Panc1 (cell line): ENCODE measurements around the gene DGKD. TPM values are rescaled to one million over a fixed set of nuclear protein-coding genes. Genes with fewer than 3 reads are reported as not detected.

Experiments used
- ATAC-seq: fragments of 200-7000 bp; cut with Tn5 transposase; 2 replicates; pipeline ENCODE4 v1.9.1; 2020; ENCODE audit warnings: mild to moderate bottlenecking, moderate library complexity
- BruUV-seq: library from RNA; stranded (reverse); fragments of 400-500 nt; replicated peaks from 2 replicates; lab custom pipeline; 2021; lab: Mats Ljungman, UMichigan
- CTCF ChIA-PET: fragments of 300-600 bp; sonication (Branson Sonifier 250); formaldehyde crosslinking; loops from one replicate; lab custom pipeline; 2022; ENCODE audit warnings: antibody characterized with exemption; lab: Charles Lee
- POLR2A ChIA-PET: fragments of 300-600 bp; sonication (Branson Sonifier 250); formaldehyde crosslinking; loops from one replicate; lab custom pipeline; 2022; ENCODE audit warnings: antibody characterized with exemption; lab: Charles Lee
- DNase-seq: peaks from one replicate; pipeline ENCODE4 v3.0.0-alpha.2; 2010; ENCODE audit warnings: low read depth, low spot score
- H3K27ac ChIP-seq: 2 replicates; pipeline ENCODE4 v1.5.1; 2011; ENCODE audit warnings: mild to moderate bottlenecking, low read length, inconsistent platforms
- H3K27me3 ChIP-seq: fragments of 200-500 bp; sonication (Bioruptor generic); 2 replicates; pipeline ENCODE4 v1.6.0; 2014; ENCODE audit warnings: low read length, inconsistent platforms; ENCODE audit not compliant: control insufficient read depth, insufficient read depth
- H3K36me3 ChIP-seq: fragments of 200-500 bp; sonication (Bioruptor generic); 2 replicates; pipeline ENCODE4 v1.5.1; 2014; ENCODE audit warnings: inconsistent platforms, mild to moderate bottlenecking, low read length, moderate library complexity; ENCODE audit not compliant: control insufficient read depth, insufficient read depth
- H3K4me1 ChIP-seq: 2 replicates; pipeline ENCODE4 v1.5.1; 2011; ENCODE audit warnings: inconsistent platforms, mild to moderate bottlenecking, low read length, moderate library complexity; ENCODE audit not compliant: control insufficient read depth, insufficient read depth
- H3K4me3 ChIP-seq, 2 experiments: 2 replicates each; pipeline ENCODE4 v1.5.1; 2011 to 2012; ENCODE audit warnings: low read depth in 2 of 2, low read length in 2 of 2, mild to moderate bottlenecking in 2 of 2, inconsistent platforms in 1 of 2, moderate library complexity in 1 of 2
- H3K9me3 ChIP-seq: fragments of 200-500 bp; sonication (Bioruptor generic); 2 replicates; pipeline ENCODE4 v1.5.1; 2014; ENCODE audit warnings: low read depth, mild to moderate bottlenecking, inconsistent platforms, low read length, moderate library complexity; ENCODE audit not compliant: control insufficient read depth, insufficient read depth
- CTCF ChIP-seq: fragments of 450-650 bp; IDR thresholded peaks from 2 replicates; pipeline ENCODE4 v1.5.1; 2017; ENCODE audit warnings: mild to moderate bottlenecking
- POLR2AphosphoS5 ChIP-seq: IDR thresholded peaks from 2 replicates; pipeline ENCODE4 v1.6.1; 2012; ENCODE audit warnings: mild to moderate bottlenecking, low read depth, low read length, moderate library complexity
- REST ChIP-seq, 2 experiments: IDR thresholded peaks; 2 replicates each; pipeline ENCODE4 v1.6.1; 2011 to 2012; ENCODE audit warnings: low read depth in 2 of 2, control low read depth in 1 of 2, low read length in 1 of 2, mild to moderate bottlenecking in 1 of 2, moderate library complexity in 1 of 2; ENCODE audit not compliant: insufficient read depth in 1 of 2
- SIN3A ChIP-seq: IDR thresholded peaks from 2 replicates; pipeline ENCODE4 v1.6.1; 2012; ENCODE audit warnings: low read depth, mild to moderate bottlenecking, low read length, moderate library complexity, borderline replicate concordance; ENCODE audit not compliant: insufficient read depth
- TCF7L2 ChIP-seq: IDR thresholded peaks from 2 replicates; pipeline ENCODE4 v1.6.1; 2011; ENCODE audit warnings: mild to moderate bottlenecking, low read depth, low read length, inconsistent platforms
- in situ Hi-C: cut with HindIII; loops from 2 replicates; pipeline ENCODE4 v1.10.0; 2016; ENCODE audit warnings: low sequenced_read_pairs, low pct_unique_long_range_greater_than_20kb
- intact Hi-C: fragments of 100-400 bp; cut with micrococcal nuclease; formaldehyde crosslinking; loops from one replicate; pipeline ENCODE4 v1.10.0; 2022; ENCODE audit not compliant: unreplicated experiment
- total RNA-seq: library from RNA; stranded (reverse); gene quantifications from one replicate; pipeline ENCODE4 v1.2.1, GENCODE V29; 2021; ENCODE audit not compliant: unreplicated experiment

Gene DGKD
- total RNA-seq, 1 experiment from 2014 or later, result 89.0 TPM

GRCh38 chr2:233380132-233380895 lies 26.0 kb downstream of the DGKD start:
- ChIA-PET POLR2A (no interaction called here), CTCF (no interaction called here)
- Histone ChIP-seq H3K27me3 (no peaks in the 10 kb centered on the region), H3K4me3 (no peak overlapping the region), H3K36me3 (no peaks in the 10 kb centered on the region), H3K9me3 (no peaks in the 10 kb centered on the region), H3K27ac (no peak overlapping the region), H3K4me1 (peaks cover 8% of the 10 kb centered on the region; the same call in 1 of the 2 replicates)
- DNase-seq (no peak), ATAC-seq (no peak)
- in situ Hi-C loops, result no loop called here
- BruUV-seq, result no TSS peak
- no peak for TF ChIP-seq TCF7L2
- no peak for TF ChIP-seq CTCF
- TF ChIP-seq REST (IDR thresholded peaks at IDR 0.05; ENCODE audit: insufficient read depth in 1 of 2, low read depth in 2 of 2, low read length in 1 of 2), result no peak
- no peak for TF ChIP-seq POLR2AphosphoS5
- no peak for TF ChIP-seq SIN3A
- intact Hi-C loops, result no loop called here

GRCh38 chr2:233380995-233381637 lies 26.8 kb downstream of the DGKD start:
- Histone ChIP-seq H3K27me3 (no peaks in the 10 kb centered on the region), H3K9me3 (no peaks in the 10 kb centered on the region), H3K27ac (no peak overlapping the region), H3K36me3 (no peaks in the 10 kb centered on the region), H3K4me3 (no peak overlapping the region), H3K4me1 (peaks cover 4% of the 10 kb centered on the region; the same call in 1 of the 2 replicates)
- intact Hi-C loops (no loop called here), in situ Hi-C loops (no loop called here)
- TF ChIP-seq POLR2AphosphoS5 (no peak), REST (IDR thresholded peaks at IDR 0.05; ENCODE audit: insufficient read depth in 1 of 2, low read depth in 2 of 2, low read length in 1 of 2) (no peak), SIN3A (no peak), CTCF (no peak), TCF7L2 (no peak)
- ATAC-seq (no peak), DNase-seq (no peak)
- ChIA-PET POLR2A (no interaction called here), CTCF (no interaction called here)
- BruUV-seq, result no TSS peak
